Stimulated activated CD4-positive, alpha-beta T cell treated with anti-CD3 and anti-CD28 coated beads, TNF-alpha, amount 100 ng/mL, for 1 hour (primary cell): ENCODE results near the gene MAGEA2B.
"Not testable (repeated sequence)": the region's sequence is repeated elsewhere in the genome, so short reads cannot be mapped to it uniquely, and the experiment has no call there.

Source experiments
- DNase-seq, 3 donors: peaks; one replicate each; pipeline ENCODE4 v3.0.0-alpha.2; 2020; ENCODE audit warnings: low read depth in 3 of 3, low spot score in 1 of 3

Gene MAGEA2B

DNA sequence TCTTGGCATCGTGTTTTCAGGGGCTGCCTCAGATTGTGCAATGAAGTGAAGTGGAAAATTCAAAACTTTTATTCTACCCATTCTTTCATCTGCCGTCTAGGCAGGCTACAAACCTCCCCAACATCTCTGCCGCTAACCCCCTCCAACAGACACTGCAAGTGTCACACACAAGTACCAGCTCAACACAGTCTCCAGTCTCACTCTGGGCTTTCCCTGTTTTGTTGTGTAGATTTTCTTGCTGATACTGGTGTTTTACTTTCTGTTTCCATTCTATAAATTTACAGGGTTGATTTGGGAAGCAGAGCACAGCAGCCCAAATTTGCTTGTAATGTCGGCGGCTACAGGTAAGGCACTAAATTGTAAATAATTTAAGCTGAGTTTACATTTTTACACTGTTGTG lies 40.4 kb downstream of the MAGEA2B start:
- not testable (repeated sequence) for DNase-seq

DNA sequence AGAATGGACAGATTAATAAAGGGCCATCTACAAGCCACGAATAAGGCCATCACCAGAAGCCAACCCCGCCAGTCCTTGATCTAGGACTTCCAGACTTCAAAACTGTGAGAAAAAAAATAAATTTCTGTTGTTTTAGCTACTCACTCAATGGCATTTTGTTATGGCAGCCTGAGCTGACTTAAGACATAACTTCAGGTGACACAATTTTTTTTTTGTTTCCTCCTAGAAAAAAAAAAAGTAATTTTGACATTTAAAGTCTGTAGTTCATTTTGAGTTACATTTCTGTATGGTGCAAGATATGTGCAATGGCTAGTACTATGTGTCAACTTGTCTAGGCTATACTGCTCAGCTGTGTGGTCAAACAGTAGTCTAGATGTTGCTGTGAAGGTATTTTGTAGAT lies 44.5 kb downstream of the MAGEA2B start, which contains the start of gene CSAG3:
Gene CSAG3, plus strand, starts transcription at position 301 of the 400 bp plus-strand sequence.
- not testable (repeated sequence) for DNase-seq

DNA sequence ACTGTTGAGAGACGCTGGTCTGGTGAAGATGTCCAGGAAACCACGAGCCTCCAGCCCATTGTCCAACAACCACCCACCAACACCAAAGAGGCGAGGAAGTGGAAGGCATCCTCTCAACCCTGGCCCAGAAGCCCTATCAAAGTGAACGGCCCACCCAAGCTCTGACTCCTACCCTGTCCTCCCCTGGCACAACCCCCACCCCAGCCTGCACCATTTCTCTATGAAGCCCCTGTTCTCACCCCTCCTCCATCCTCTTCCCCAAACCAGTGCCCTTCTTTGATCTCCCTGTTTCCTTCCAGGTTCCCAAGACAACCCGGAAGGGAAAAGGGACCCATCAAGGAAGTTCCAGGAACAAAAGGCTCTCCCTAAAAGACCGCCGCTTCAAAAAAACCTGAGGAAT lies 45.1 kb downstream of the MAGEA2B start:
- DNase-seq, result not testable (repeated sequence)

DNA sequence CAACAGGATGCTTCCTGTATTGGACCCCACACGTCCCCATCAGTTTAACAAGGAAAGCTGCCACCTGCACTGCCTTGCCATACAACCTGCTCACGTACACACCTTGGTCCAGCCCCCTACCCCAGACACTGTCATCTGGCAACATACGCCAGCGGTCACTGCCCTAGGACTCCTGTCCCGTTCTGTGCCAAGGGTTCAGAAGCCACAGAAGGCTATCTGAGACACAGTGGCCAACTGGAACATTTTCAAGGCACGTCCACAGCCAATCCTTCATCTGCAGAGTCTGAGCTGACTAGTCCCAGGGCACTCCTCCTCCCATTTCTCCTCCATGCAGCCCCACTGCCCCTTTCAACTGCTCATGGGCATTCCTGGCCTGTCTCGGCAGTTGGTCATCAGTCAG lies 47.2 kb downstream of the MAGEA2B start:
- DNase-seq, result not testable (repeated sequence)

DNA sequence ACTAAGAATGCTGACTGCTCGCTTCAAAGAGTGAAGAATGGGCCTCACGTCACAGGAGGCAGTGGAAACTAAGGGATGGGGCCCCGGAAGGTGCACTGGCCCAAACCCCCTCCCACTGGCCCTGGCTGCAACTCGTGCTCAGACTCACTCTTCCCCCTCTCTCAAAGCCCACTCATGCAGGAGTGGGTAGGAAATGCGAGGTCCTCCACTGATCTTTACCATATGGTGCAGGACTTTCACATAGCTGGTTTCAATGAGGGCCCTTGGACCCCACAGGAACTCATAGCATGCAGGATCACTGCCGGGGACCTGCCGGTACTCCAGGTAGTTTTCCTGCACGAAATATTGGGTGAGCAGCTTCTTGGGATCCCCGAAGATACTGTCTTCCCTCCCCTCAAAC lies 52.1 kb downstream of the MAGEA2B start:
- not testable (repeated sequence) for DNase-seq
